IMR-90 (cell line): ENCODE results near the gene NRDC. TPM values are rescaled to one million over a fixed set of nuclear protein-coding genes. Genes with fewer than 3 reads are reported as not detected.

Experiments used
- ATAC-seq: fragments of 200-7000 bp; cut with Tn5 transposase; 2 replicates; pipeline ENCODE4 v1.9.1; 2020; ENCODE audit warnings: low read depth, mild to moderate bottlenecking, moderate library complexity
- BruUV-seq: library from RNA; stranded (reverse); fragments of 400-500 nt; replicated peaks from 2 replicates; lab custom pipeline; 2021; lab: Mats Ljungman, UMichigan
- CTCF ChIA-PET: fragments of 300-600 bp; formaldehyde crosslinking; extraction: SDS; loops from one replicate; lab custom pipeline; 2021; ENCODE audit warnings: antibody characterized with exemption; lab: Yijun Ruan, JAX
- POLR2A ChIA-PET: fragments of 300-600 bp; sonication (Branson Sonifier 250); formaldehyde crosslinking; loops from one replicate; lab custom pipeline; 2022; ENCODE audit warnings: antibody characterized with exemption; ENCODE audit not compliant: unreplicated experiment; lab: Charles Lee
- DNase-seq: peaks from one replicate; pipeline ENCODE4 v3.0.0; 2013
- H2AFZ ChIP-seq: replicated peaks from 2 replicates; pipeline ENCODE3; 2013; ENCODE audit warnings: low read length, mild to moderate bottlenecking; ENCODE audit not compliant: poor library complexity
- H2AK5ac ChIP-seq: 2 replicates; pipeline ENCODE4 v1.6.1; 2013; ENCODE audit warnings: low read depth, low read length, inconsistent platforms
- H2AK9ac ChIP-seq: replicated peaks from 2 replicates; pipeline ENCODE3; 2013; ENCODE audit warnings: mild to moderate bottlenecking, low read depth, low read length, moderate library complexity; ENCODE audit not compliant: poor library complexity
- H2BK120ac ChIP-seq: 2 replicates; pipeline ENCODE4 v1.6.1; 2013; ENCODE audit warnings: low read depth, low read length, inconsistent platforms
- H2BK15ac ChIP-seq: 3 replicates; pipeline ENCODE4 v1.6.1; 2013; ENCODE audit warnings: low read depth, low read length, inconsistent platforms
- H2BK20ac ChIP-seq: 2 replicates; pipeline ENCODE4 v1.6.1; 2013; ENCODE audit warnings: low read depth, mild to moderate bottlenecking, inconsistent platforms, low read length, moderate library complexity
- H2BK5ac ChIP-seq: 2 replicates; pipeline ENCODE4 v1.6.1; 2013; ENCODE audit warnings: mild to moderate bottlenecking, low read depth, low read length, inconsistent platforms; ENCODE audit not compliant: poor library complexity, severe bottlenecking
- H3K14ac ChIP-seq: replicated peaks from 2 replicates; pipeline ENCODE4 v1.6.1; 2013; ENCODE audit warnings: low read depth, low read length, inconsistent platforms
- H3K18ac ChIP-seq: 2 replicates; pipeline ENCODE4 v1.6.1; 2013; ENCODE audit warnings: low read depth, low read length, control low read depth
- H3K23ac ChIP-seq: 2 replicates; pipeline ENCODE4 v1.6.1; 2013; ENCODE audit warnings: low read depth, low read length, inconsistent platforms
- H3K27ac ChIP-seq: 2 replicates; pipeline ENCODE4 v1.5.1; 2013; ENCODE audit warnings: mild to moderate bottlenecking, control low read depth, low read length; ENCODE audit not compliant: insufficient read depth
- H3K27me3 ChIP-seq: 2 replicates; pipeline ENCODE4 v1.6.1; 2013; ENCODE audit warnings: low read length; ENCODE audit not compliant: control insufficient read depth, insufficient read depth
- H3K36me3 ChIP-seq: 2 replicates; pipeline ENCODE4 v1.6.1; 2013; ENCODE audit warnings: low read length, mixed read lengths; ENCODE audit not compliant: control insufficient read depth, insufficient read depth
- H3K4ac ChIP-seq: 2 replicates; pipeline ENCODE4 v1.6.1; 2013; ENCODE audit warnings: low read depth, low read length, inconsistent platforms
- H3K4me1 ChIP-seq: 2 replicates; pipeline ENCODE4 v1.6.1; 2013; ENCODE audit warnings: low read length, mixed read lengths; ENCODE audit not compliant: control insufficient read depth, insufficient read depth
- H3K4me2 ChIP-seq: 2 replicates; pipeline ENCODE4 v1.6.1; 2013; ENCODE audit warnings: low read depth, mild to moderate bottlenecking, control low read depth, low read length, moderate library complexity
- H3K4me3 ChIP-seq: 2 replicates; pipeline ENCODE4 v1.5.1; 2013; ENCODE audit warnings: low read depth, mild to moderate bottlenecking, control low read depth, low read length, moderate library complexity; ENCODE audit not compliant: insufficient read depth
- H3K56ac ChIP-seq: 2 replicates; pipeline ENCODE4 v1.6.1; 2013; ENCODE audit warnings: low read length, inconsistent platforms; ENCODE audit not compliant: insufficient read depth; ENCODE audit errors: extremely low read depth
- H3K79me1 ChIP-seq, 2 experiments: 2 replicates each; pipeline ENCODE4 v1.6.1; 2013; ENCODE audit warnings: low read length in 2 of 2, inconsistent platforms in 1 of 2, low read depth in 1 of 2
- H3K9ac ChIP-seq: 2 replicates; pipeline ENCODE4 v1.6.1; 2013; ENCODE audit warnings: low read depth, low read length, control low read depth
- H3K9me1 ChIP-seq: 2 replicates; pipeline ENCODE4 v1.6.1; 2013; ENCODE audit warnings: low read length, inconsistent platforms; ENCODE audit not compliant: insufficient read depth
- H3K9me3 ChIP-seq: 2 replicates; pipeline ENCODE4 v1.6.1; 2013; ENCODE audit warnings: low read length; ENCODE audit not compliant: control insufficient read depth, insufficient read depth
- H4K20me1 ChIP-seq: 2 replicates; pipeline ENCODE4 v1.6.1; 2013; ENCODE audit warnings: low read length, inconsistent platforms; ENCODE audit not compliant: insufficient read depth
- H4K5ac ChIP-seq: 2 replicates; pipeline ENCODE4 v1.6.1; 2013; ENCODE audit warnings: mild to moderate bottlenecking, low read depth, low read length, control low read depth
- H4K8ac ChIP-seq, 2 experiments: 2 replicates each; pipeline ENCODE4 v1.6.1; 2013; ENCODE audit warnings: low read depth in 2 of 2, low read length in 2 of 2, control low read depth in 1 of 2, inconsistent platforms in 1 of 2
- H4K91ac ChIP-seq: 2 replicates; pipeline ENCODE4 v1.6.1; 2013; ENCODE audit warnings: low read depth, low read length, inconsistent platforms; ENCODE audit not compliant: insufficient read depth
- BHLHE40 ChIP-seq: fragments of 150-350 bp; IDR thresholded peaks from 2 replicates; pipeline ENCODE4 v1.6.1; 2016; ENCODE audit warnings: mild to moderate bottlenecking, low read depth, low read length
- FOS ChIP-seq: fragments of 150-350 bp; IDR thresholded peaks from 2 replicates; pipeline ENCODE4 v1.6.1; 2016; ENCODE audit warnings: low read depth, low read length
- MAFK ChIP-seq: IDR thresholded peaks from 2 replicates; pipeline ENCODE4 v1.6.1; 2012; ENCODE audit warnings: low read depth, low read length, improper control_type of control experiment
- MAZ ChIP-seq: IDR thresholded peaks from 2 replicates; pipeline ENCODE4 v1.6.1; 2012; ENCODE audit warnings: low read depth, mild to moderate bottlenecking, low read length, improper control_type of control experiment, moderate library complexity, borderline replicate concordance
- MXI1 ChIP-seq: IDR thresholded peaks from 2 replicates; pipeline ENCODE4 v1.6.1; 2012; ENCODE audit warnings: low read depth, mild to moderate bottlenecking, low read length, moderate library complexity, borderline replicate concordance
- NFE2L2 ChIP-seq: fragments of 150-350 bp; IDR thresholded peaks from 2 replicates; pipeline ENCODE4 v1.6.1; 2016; ENCODE audit warnings: low read depth, mild to moderate bottlenecking, low read length
- POLR2A ChIP-seq: IDR thresholded peaks from 2 replicates; pipeline ENCODE4 v1.6.1; 2012; ENCODE audit warnings: mild to moderate bottlenecking, low read depth, low read length
- RFX5 ChIP-seq: IDR thresholded peaks from 2 replicates; pipeline ENCODE4 v1.8.0; 2012; ENCODE audit warnings: low read depth, mild to moderate bottlenecking, low read length, moderate library complexity
- WGBS, 2 experiments: methylation state at CpG; one replicate each; pipeline versions ENCODE4 v1.1.5 to v1.1.7; 2013; ENCODE audit warnings: missing lambda C conversion rate in 2 of 2; ENCODE audit not compliant: insufficient read length in 1 of 2; ENCODE audit errors: extremely low coverage in 2 of 2; 5-methylcytosine and 5-hydroxymethylcytosine counted together
- dilution Hi-C: fragments of 300-500 bp; cut with HindIII; formaldehyde crosslinking; loops from one replicate; pipeline ENCODE4 v1.14.3; 2018; ENCODE audit warnings: low sequenced_read_pairs; ENCODE audit not compliant: unreplicated experiment
- in situ Hi-C: fragments of 300-500 bp; cut with MboI; formaldehyde crosslinking; loops from 3 replicates; pipeline ENCODE4 v1.14.3; 2019; ENCODE audit warnings: low sequenced_read_pairs, inconsistent platforms, mixed read lengths
- intact Hi-C: fragments of 100-400 bp; cut with micrococcal nuclease; formaldehyde crosslinking; loops from 2 replicates; pipeline ENCODE4 v1.10.0; 2022
- polyA plus RNA-seq, 3 experiments: library from polyadenylated mRNA; depleted of rRNA; stranded (reverse); fragments of >200 nt; gene quantifications; 2 replicates each; pipeline ENCODE4 v1.2.3, GENCODE V29; 2012; ENCODE audit warnings: low replicate concordance in 1 of 3
- total RNA-seq: library from RNA; depleted of rRNA; stranded (reverse); fragments of >200 nt; gene quantifications from 2 replicates; pipeline ENCODE4 v1.2.3, GENCODE V29; 2012
- TF ChIP-seq, protein P1 (sequence below): fragments of 150-350 bp; IDR thresholded peaks from 2 replicates; pipeline ENCODE4 v1.6.1; 2017; ENCODE audit warnings: mild to moderate bottlenecking, antibody characterized with exemption, low read length, low read depth
- TF ChIP-seq, protein P2 (sequence below): conservative IDR thresholded peaks from 2 replicates; pipeline ENCODE4 v1.5.1; 2012; ENCODE audit warnings: mild to moderate bottlenecking, low read depth, low read length, improper control_type of control experiment

Gene NRDC
- total and polyA plus RNA-seq, 2 of the 4 experiments (the other 2 are of a cell fraction) = 75.8 to 84.7 TPM

GRCh38 chr1:51833700-51834099, 44.8 kb downstream of the NRDC start:
- H3K56ac ChIP-seq = no peak overlapping the region
- no peak overlapping the region for H3K18ac ChIP-seq
- no TSS peak for BruUV-seq
- H3K27ac ChIP-seq = no peak overlapping the region
- no peak overlapping the region for H2BK20ac ChIP-seq
- ChIA-PET CTCF (no interaction called here), POLR2A (no interaction called here)
- peaks cover 3% of the 10 kb centered on the region for H3K9me1 ChIP-seq
- dilution Hi-C loops = no loop called here
- in situ Hi-C loops = no loop called here
- no peak overlapping the region for H3K4ac ChIP-seq
- ATAC-seq = no peak
- no peaks in the 10 kb centered on the region for H3K9me3 ChIP-seq
- H4K8ac ChIP-seq = no peak overlapping the region
- H3K4me2 ChIP-seq = no peak overlapping the region
- H2BK120ac ChIP-seq = no peak overlapping the region
- no peaks in the 10 kb centered on the region for H3K27me3 ChIP-seq
- H3K9ac ChIP-seq = no peak overlapping the region
- H3K14ac ChIP-seq = no peak overlapping the region
- TF ChIP-seq MAFK (no peak), FOS (no peak), MXI1 (no peak), BHLHE40 (no peak), MAZ (no peak), NFE2L2 (no peak), RFX5 (no peak), POLR2A (no peak)
- TF ChIP-seq, protein P1, sequence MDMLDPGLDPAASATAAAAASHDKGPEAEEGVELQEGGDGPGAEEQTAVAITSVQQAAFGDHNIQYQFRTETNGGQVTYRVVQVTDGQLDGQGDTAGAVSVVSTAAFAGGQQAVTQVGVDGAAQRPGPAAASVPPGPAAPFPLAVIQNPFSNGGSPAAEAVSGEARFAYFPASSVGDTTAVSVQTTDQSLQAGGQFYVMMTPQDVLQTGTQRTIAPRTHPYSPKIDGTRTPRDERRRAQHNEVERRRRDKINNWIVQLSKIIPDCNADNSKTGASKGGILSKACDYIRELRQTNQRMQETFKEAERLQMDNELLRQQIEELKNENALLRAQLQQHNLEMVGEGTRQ = no peak
- TF ChIP-seq, protein P2, sequence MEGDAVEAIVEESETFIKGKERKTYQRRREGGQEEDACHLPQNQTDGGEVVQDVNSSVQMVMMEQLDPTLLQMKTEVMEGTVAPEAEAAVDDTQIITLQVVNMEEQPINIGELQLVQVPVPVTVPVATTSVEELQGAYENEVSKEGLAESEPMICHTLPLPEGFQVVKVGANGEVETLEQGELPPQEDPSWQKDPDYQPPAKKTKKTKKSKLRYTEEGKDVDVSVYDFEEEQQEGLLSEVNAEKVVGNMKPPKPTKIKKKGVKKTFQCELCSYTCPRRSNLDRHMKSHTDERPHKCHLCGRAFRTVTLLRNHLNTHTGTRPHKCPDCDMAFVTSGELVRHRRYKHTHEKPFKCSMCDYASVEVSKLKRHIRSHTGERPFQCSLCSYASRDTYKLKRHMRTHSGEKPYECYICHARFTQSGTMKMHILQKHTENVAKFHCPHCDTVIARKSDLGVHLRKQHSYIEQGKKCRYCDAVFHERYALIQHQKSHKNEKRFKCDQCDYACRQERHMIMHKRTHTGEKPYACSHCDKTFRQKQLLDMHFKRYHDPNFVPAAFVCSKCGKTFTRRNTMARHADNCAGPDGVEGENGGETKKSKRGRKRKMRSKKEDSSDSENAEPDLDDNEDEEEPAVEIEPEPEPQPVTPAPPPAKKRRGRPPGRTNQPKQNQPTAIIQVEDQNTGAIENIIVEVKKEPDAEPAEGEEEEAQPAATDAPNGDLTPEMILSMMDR = no peak
- H3K4me3 ChIP-seq = no peak overlapping the region
- no peak overlapping the region for H2AK9ac ChIP-seq
- no peak overlapping the region for H4K5ac ChIP-seq
- no peak overlapping the region for H2AFZ ChIP-seq
- peaks cover 8 to 36% of the 10 kb centered on the region in 2 experiments; a peak in 3 of 4 replicates for H3K79me1 ChIP-seq
- H3K36me3 ChIP-seq = peaks cover 24% of the 10 kb centered on the region
- no peaks in the 10 kb centered on the region for H4K20me1 ChIP-seq
- H3K23ac ChIP-seq = no peak overlapping the region
- no peaks in the 10 kb centered on the region for H3K4me1 ChIP-seq
- no peak overlapping the region for H4K91ac ChIP-seq
- H2AK5ac ChIP-seq = no peak overlapping the region
- WGBS, 2 experiments = no CpG with 5 or more reads among the region's 2 CpGs
- no peak overlapping the region for H2BK15ac ChIP-seq
- DNase-seq = peak; percentile 32
- intact Hi-C loops = no loop called here
- no peak overlapping the region for H2BK5ac ChIP-seq
